OCI-LY7 (cell line): ENCODE data around the gene CILP2. TPM values are rescaled to one million over a fixed set of nuclear protein-coding genes. Genes with fewer than 3 reads are reported as not detected.

Experiments
- BruUV-seq: library from RNA; stranded (reverse); fragments of 400-500 nt; replicated peaks from 2 replicates; lab custom pipeline; 2021; lab: Mats Ljungman, UMichigan
- CTCF ChIA-PET: fragments of 300-600 bp; sonication (Branson Sonifier 250); formaldehyde crosslinking; loops from one replicate; lab custom pipeline; 2022; ENCODE audit warnings: antibody characterized with exemption; ENCODE audit not compliant: unreplicated experiment; lab: Charles Lee
- POLR2A ChIA-PET: fragments of 300-600 bp; sonication (Branson Sonifier 250); formaldehyde crosslinking; loops from one replicate; lab custom pipeline; 2022; ENCODE audit warnings: antibody characterized with exemption; lab: Charles Lee
- DNase-seq: peaks from one replicate; pipeline ENCODE4 v3.0.0-alpha.2; 2015; ENCODE audit warnings: low spot score
- H2AFZ ChIP-seq: fragments of 200-600 bp; sonication (generic), shearing (Covaris generic); 2 replicates; pipeline ENCODE4 v1.6.1; 2014; ENCODE audit warnings: mild to moderate bottlenecking, antibody characterized with exemption, low read length, moderate library complexity
- H3K27ac ChIP-seq: fragments of 200-600 bp; sonication (generic); 2 replicates; pipeline ENCODE4 v1.5.1; 2014; ENCODE audit warnings: mixed run types, low read depth, mild to moderate bottlenecking, moderate library complexity, low read length, inconsistent platforms; ENCODE audit not compliant: poor library complexity, severe bottlenecking
- H3K36me3 ChIP-seq: fragments of 200-600 bp; sonication (generic); 2 replicates; pipeline ENCODE4 v1.6.1; 2014; ENCODE audit warnings: mild to moderate bottlenecking, antibody characterized with exemption, low read length, moderate library complexity, mixed read lengths; ENCODE audit not compliant: insufficient read depth
- H3K4me1 ChIP-seq: fragments of 200-600 bp; sonication (generic); 2 replicates; pipeline ENCODE4 v1.5.1; 2014; ENCODE audit warnings: mild to moderate bottlenecking, low read length; ENCODE audit not compliant: insufficient read depth, poor library complexity, severe bottlenecking
- H3K4me2 ChIP-seq: fragments of 200-600 bp; sonication (generic); 2 replicates; pipeline ENCODE4 v1.6.1; 2014; ENCODE audit warnings: mild to moderate bottlenecking, low read length
- H3K4me3 ChIP-seq: fragments of 200-600 bp; sonication (generic); 2 replicates; pipeline ENCODE4 v1.5.1; 2014; ENCODE audit warnings: mild to moderate bottlenecking, low read depth, low read length; ENCODE audit not compliant: poor library complexity, severe bottlenecking
- H3K79me2 ChIP-seq: fragments of 200-600 bp; sonication (generic); 2 replicates; pipeline ENCODE4 v1.6.1; 2016; ENCODE audit warnings: low read depth, mild to moderate bottlenecking, low read length, moderate library complexity, mixed read lengths; ENCODE audit not compliant: insufficient read depth
- H3K9me2 ChIP-seq: fragments of 200-600 bp; sonication (generic); 2 replicates; pipeline ENCODE4 v1.6.1; 2016; ENCODE audit warnings: mild to moderate bottlenecking, low read length, mixed read lengths; ENCODE audit not compliant: insufficient read depth
- H3K9me3 ChIP-seq: fragments of 200-600 bp; sonication (generic); 2 replicates; pipeline ENCODE4 v1.6.1; 2014; ENCODE audit warnings: mild to moderate bottlenecking, mixed run types, low read length, mixed read lengths
- H4K20me1 ChIP-seq: fragments of 200-600 bp; sonication (generic); 2 replicates; pipeline ENCODE4 v1.6.1; 2014; ENCODE audit warnings: mild to moderate bottlenecking, antibody characterized with exemption, low read length, moderate library complexity, mixed read lengths; ENCODE audit not compliant: insufficient read depth
- EZH2phosphoT487 ChIP-seq: fragments of 200-600 bp; sonication (generic); IDR thresholded peaks from 2 replicates; pipeline ENCODE4 v1.6.1; 2018; ENCODE audit warnings: low read depth, borderline replicate concordance, mild to moderate bottlenecking, mixed run types, antibody characterized with exemption, low read length, moderate library complexity, mixed read lengths
- intact Hi-C: fragments of 100-400 bp; cut with micrococcal nuclease; formaldehyde crosslinking; loops from one replicate; pipeline ENCODE4 v1.10.0; 2022; ENCODE audit not compliant: unreplicated experiment
- total RNA-seq, 2 experiments: library from RNA; depleted of rRNA in 1 of 2; stranded (reverse); fragments of >200 nt in 1 of 2; shearing (Covaris generic) in 1 of 2; gene quantifications; 2 replicates each; pipeline ENCODE4 v1.2.3, GENCODE V29; 2014 to 2022
- TF ChIP-seq, protein P1 (sequence below): fragments of 200-600 bp; sonication (generic); conservative IDR thresholded peaks from 2 replicates; pipeline ENCODE4 v1.5.1; 2014; ENCODE audit warnings: mild to moderate bottlenecking, antibody characterized with exemption, low read length, moderate library complexity, mixed read lengths

The CILP2 gene
- total RNA-seq, 2 experiments from 2014 or later = 0.19 to 0.51 TPM

DNA sequence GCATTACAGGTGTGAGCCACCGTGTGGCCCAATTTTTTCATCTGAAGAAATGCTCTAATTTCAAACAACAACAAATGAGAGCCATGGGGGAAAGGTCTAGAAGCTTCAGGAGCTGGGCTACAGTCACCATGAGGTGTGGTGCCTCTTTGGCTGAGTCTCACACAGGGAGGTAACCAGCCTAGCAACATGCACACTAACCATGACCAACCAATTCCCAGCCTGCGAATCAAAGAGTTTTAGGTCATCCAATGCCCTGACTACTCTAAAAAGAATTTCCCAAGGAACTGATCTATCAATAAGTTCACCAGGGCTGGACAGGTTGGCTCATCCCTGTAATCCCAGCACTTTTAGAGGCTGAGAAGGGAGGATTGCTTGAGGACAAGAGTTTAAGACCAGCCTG is 50.5 kb downstream of the CILP2 start:
- H3K9me3 ChIP-seq = no peaks in the 10 kb centered on the region
- BruUV-seq = no TSS peak

DNA sequence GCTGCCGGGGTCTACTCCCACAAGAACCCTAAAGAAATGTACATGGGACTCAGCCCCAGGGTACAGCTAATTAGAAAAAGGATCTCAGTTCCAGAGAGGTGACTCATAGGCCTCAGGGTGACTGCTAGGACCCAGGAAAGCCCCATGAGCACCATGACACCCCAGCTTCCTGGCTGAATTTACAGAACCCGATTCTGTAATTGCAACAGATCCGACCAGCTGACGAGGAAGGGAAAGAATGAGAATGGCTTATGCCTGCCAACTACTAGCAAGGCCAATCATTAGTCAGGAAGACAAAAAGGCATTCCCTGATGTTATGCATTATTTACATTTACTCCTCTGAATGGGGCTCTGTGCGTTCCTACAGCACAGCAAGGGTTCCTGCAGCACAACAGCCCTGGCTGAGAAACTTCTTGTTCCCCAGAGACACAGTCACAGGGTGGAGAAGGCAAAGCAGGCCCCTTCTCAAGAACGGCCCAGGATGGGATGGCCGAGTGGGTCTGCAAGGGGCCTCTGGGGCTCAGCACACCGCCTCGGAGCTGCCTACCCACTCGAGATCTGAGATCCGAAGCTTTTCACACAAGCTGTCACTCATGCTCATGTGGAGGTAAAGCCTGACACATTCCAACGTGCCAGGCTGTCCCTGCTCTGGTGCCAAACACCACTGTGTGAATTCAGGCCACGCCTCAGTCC is 53.2 kb downstream of the CILP2 start:
- Histone ChIP-seq H3K9me3 (no peaks in the 10 kb centered on the region), H3K27ac (no peak overlapping the region), H3K4me1 (peaks cover 6% of the 10 kb centered on the region), H3K79me2 (no peaks in the 10 kb centered on the region), H4K20me1 (no peaks in the 10 kb centered on the region), H3K4me2 (no peak overlapping the region), H2AFZ (no peak overlapping the region), H3K9me2 (no peaks in the 10 kb centered on the region), H3K4me3 (no peak overlapping the region), H3K36me3 (no peaks in the 10 kb centered on the region)
- TF ChIP-seq, protein P1, sequence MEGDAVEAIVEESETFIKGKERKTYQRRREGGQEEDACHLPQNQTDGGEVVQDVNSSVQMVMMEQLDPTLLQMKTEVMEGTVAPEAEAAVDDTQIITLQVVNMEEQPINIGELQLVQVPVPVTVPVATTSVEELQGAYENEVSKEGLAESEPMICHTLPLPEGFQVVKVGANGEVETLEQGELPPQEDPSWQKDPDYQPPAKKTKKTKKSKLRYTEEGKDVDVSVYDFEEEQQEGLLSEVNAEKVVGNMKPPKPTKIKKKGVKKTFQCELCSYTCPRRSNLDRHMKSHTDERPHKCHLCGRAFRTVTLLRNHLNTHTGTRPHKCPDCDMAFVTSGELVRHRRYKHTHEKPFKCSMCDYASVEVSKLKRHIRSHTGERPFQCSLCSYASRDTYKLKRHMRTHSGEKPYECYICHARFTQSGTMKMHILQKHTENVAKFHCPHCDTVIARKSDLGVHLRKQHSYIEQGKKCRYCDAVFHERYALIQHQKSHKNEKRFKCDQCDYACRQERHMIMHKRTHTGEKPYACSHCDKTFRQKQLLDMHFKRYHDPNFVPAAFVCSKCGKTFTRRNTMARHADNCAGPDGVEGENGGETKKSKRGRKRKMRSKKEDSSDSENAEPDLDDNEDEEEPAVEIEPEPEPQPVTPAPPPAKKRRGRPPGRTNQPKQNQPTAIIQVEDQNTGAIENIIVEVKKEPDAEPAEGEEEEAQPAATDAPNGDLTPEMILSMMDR = no peak
- no peak for DNase-seq
- BruUV-seq = no TSS peak
- POLR2A ChIA-PET = interaction anchor here (0.6 kb wide), 1 partner anchor 9 kb away, joined by 4 read pairs; no protein-coding TSS in a partner anchor
- intact Hi-C loops = no loop called here
- CTCF ChIA-PET = no interaction called here

More for the DNA sequence above, 50.5 kb downstream of the CILP2 start:
- intact Hi-C loops = no loop called here
- Histone ChIP-seq H3K27ac (no peak overlapping the region), H3K4me1 (no peaks in the 10 kb centered on the region), H2AFZ (no peak overlapping the region), H3K79me2 (no peaks in the 10 kb centered on the region), H3K4me3 (no peak overlapping the region), H4K20me1 (no peaks in the 10 kb centered on the region), H3K9me2 (no peaks in the 10 kb centered on the region), H3K36me3 (no peaks in the 10 kb centered on the region), H3K4me2 (no peak overlapping the region)
- CTCF ChIA-PET = no interaction called here
- no peak for DNase-seq
- POLR2A ChIA-PET = interaction anchor here (0.6 kb wide), 1 partner anchor 273 kb away, joined by 3 read pairs; no protein-coding TSS in a partner anchor
- no peak for TF ChIP-seq EZH2phosphoT487
- TF ChIP-seq, protein P1 = no peak

DNA sequence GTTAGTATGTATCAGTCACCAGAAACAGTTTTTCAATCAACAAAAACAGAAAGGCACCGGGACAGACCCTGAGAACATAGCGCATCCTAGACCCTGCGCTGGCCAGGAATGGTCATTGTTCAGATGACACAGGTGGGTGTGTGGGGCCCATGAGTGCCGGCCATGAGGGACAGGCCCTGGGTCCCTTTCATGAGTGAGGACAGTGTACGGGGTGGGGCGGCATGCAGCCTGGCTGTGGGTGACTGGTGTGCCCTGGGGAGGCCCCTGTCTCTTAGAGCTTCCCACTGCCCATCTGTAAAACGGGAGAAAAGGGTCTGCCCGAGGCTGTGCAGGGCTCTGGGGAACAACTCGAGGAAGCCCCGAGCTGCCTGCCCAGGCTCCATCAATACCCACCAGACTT is 54.6 kb downstream of the CILP2 start:
- Histone ChIP-seq H3K9me2 (no peaks in the 10 kb centered on the region), H3K4me1 (peaks cover 12% of the 10 kb centered on the region), H3K27ac (no peak overlapping the region), H3K36me3 (no peaks in the 10 kb centered on the region), H4K20me1 (no peaks in the 10 kb centered on the region), H2AFZ (no peak overlapping the region), H3K4me2 (no peak overlapping the region), H3K4me3 (no peak overlapping the region), H3K9me3 (no peaks in the 10 kb centered on the region), H3K79me2 (no peaks in the 10 kb centered on the region)
- DNase-seq = no peak
- no peak for TF ChIP-seq EZH2phosphoT487
- TF ChIP-seq, protein P1 = no peak
- intact Hi-C loops = no loop called here
- no TSS peak for BruUV-seq
- ChIA-PET POLR2A (interaction anchor here (0.9 to 1.1 kb wide), 2 partner anchors 25 to 41 kb away, joined by 3 read pairs; no protein-coding TSS in a partner anchor), CTCF (no interaction called here)
